Measurements from ENCODE around the gene OGN.
"Not testable (repeated sequence)": the region's sequence is repeated elsewhere in the genome, so short reads cannot be mapped to it uniquely, and the experiment has no call there.

OGN gene, protein sequence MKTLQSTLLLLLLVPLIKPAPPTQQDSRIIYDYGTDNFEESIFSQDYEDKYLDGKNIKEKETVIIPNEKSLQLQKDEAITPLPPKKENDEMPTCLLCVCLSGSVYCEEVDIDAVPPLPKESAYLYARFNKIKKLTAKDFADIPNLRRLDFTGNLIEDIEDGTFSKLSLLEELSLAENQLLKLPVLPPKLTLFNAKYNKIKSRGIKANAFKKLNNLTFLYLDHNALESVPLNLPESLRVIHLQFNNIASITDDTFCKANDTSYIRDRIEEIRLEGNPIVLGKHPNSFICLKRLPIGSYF

GRCh38 chr9:92404042-92404836, at the start of gene OGN:
TSS of gene OGN (minus strand) at chr9:92404578. CDS start at chr9:92403407, 1,171 bp downstream.
- H3K4me3 ChIP-seq (ENCODE audit: low read depth, low read length): no peak within 1 kb of the TSS

- no peak overlapping the region for H3K4me3 ChIP-seq (ENCODE audit: low read depth, low read length)
Observed at GRCh38 chr9:92446536-92446935, 42.2 kb upstream of the OGN start.

- H3K4me3 ChIP-seq (ENCODE audit: low read depth, low read length): no peak overlapping the region
Observed at GRCh38 chr9:92444841-92445240, 40.5 kb upstream of the OGN start.

GRCh38 chr9:92440751-92441046, 36.3 kb upstream of the OGN start:
- H3K4me3 ChIP-seq (ENCODE audit: low read depth, low read length): no peak overlapping the region

- H3K4me3 ChIP-seq (ENCODE audit: low read depth, low read length): no peak overlapping the region
Observed at GRCh38 chr9:92439921-92440750, 35.8 kb upstream of the OGN start.

GRCh38 chr9:92438900-92439526, 34.6 kb upstream of the OGN start:
- no peak overlapping the region for H3K4me3 ChIP-seq (ENCODE audit: low read depth, low read length)

DNA sequence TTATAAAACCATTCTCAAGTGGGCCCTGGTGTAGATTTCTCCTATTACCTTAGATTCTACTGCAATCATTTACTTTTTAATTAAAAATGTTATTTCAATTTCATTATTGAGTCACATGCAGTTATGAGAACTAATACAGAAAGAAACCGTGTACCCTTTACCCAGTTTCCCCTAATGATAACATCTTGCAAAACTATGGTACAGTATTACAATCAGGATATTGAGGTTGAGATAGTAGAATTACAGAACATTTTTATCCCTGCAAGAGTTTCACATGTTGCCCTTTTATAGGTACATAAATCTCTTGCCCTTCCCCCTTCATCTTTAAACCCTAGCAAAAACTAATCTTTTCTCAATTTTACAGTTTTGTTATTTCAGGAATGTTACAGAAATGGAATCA, 30.9 kb upstream of the OGN start:
- no peak overlapping the region for H3K4me3 ChIP-seq (ENCODE audit: low read depth, low read length)

DNA sequence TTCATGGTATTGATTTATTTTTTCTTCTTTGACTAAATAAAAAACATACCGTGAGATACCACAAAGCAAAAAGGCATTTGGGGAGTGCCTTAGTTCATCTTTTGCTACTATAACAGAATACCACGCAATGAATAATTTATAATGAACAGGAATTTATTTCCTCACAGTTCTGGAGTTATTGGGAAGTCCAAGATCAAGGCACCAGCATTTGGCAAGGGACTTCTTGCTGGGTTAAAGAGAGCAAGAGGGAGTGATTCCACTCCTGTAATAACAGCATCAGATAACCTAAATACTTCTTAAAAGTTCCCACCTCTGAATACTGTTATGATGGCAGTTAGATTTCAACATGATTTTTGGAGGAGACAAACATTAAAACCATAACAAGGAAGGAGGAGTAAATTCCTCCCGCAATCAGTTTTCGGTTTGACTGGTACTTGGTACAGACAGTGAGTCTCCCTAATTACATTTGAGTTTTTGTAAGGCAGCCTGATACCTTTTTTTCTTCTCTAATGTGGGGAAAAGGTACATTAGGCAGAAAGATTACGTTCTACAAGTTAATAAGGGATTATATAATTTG, 28.7 kb upstream of the OGN start:
- no peak overlapping the region for H3K4me3 ChIP-seq (ENCODE audit: low read depth, low read length)

DNA sequence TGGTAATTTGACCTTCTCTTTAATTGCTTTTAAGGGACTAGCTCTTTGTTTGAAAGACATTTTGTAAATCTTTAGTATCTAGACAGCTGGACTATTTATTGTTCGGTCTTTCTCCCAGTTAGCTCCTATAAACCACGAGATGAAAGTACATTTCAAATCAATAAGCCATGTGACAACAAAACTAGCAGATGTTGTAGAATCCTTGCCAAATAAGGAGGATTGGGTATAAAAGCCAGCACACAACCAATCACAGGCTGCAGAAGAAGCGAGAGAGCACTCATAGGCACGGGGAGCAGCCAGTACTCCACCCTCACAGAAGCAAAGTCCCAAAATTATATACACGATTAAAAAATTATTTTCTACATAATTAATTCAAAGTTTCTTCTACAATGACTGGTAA, 28.0 kb upstream of the OGN start:
- no peak overlapping the region for H3K4me3 ChIP-seq (ENCODE audit: low read depth, low read length)

DNA sequence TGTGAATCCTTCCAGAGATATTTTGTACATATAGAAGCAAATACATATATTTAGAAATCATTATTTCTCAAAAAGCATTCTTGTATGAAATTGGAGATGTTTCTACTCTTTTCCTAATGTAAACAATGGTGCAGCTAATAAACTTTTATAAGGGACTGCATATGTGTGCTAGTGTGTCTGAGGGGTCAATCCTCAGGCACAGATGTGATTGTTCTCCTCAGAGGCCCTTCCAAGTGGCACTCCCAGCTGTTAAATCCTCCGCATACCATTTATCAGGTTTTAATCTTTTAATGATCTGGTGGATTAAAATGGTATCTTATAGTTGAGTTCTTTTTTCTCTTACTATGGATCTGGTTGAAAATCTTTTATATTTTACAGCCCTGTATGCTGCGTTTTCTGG, 25.5 kb upstream of the OGN start:
- H3K4me3 ChIP-seq (ENCODE audit: low read depth, low read length): no peak overlapping the region

- H3K4me3 ChIP-seq (ENCODE audit: low read depth, low read length): no peak overlapping the region
Observed at GRCh38 chr9:92426501-92427145, 22.2 kb upstream of the OGN start.

GRCh38 chr9:92425474-92425873, 21.1 kb upstream of the OGN start:
- no peak overlapping the region for H3K4me3 ChIP-seq (ENCODE audit: low read depth, low read length)

GRCh38 chr9:92424340-92424739, 20.0 kb upstream of the OGN start, which contains the start of gene OMD:
TSS of gene OMD (minus strand) at chr9:92424471. CDS start at chr9:92417558, 6,913 bp downstream.
- no peak within 1 kb of the TSS for H3K4me3 ChIP-seq (ENCODE audit: low read depth, low read length)

GRCh38 chr9:92423612-92424011, 19.2 kb upstream of the OGN start:
- H3K4me3 ChIP-seq (ENCODE audit: low read depth, low read length): no peak overlapping the region

DNA sequence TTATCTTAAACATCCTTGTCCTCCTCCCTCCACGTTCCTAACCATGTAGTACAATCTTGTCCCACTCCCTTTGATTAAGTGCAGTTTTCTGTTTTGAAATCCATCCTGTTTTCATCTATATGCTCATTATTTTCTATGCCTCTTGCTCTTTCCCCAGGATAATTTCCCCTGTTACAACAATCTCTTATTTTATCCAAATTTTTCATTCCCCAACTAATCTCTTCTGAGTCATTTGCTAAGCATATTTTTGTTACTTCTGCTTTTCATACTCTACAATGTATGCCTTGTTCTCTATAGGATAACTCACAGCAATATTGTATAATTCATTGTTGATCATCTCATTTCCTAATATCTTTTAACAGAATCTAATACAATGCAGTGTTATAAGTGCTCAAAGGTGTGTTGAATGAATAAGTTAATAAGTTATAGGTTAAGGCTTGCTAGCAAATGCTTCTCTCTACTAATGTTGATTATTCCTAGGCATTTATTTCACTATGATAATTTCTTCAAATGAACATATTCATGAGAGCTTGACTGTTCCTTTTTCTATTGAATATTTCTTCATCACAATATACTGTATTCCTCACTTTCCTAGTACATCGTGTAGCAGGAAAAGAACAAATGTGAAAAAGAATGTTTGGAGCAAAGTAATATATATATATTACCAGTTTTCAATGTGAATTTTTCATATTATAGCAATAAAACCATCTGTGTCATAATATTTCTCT, 18.4 kb upstream of the OGN start:
- no peak overlapping the region for H3K4me3 ChIP-seq (ENCODE audit: low read depth, low read length)

- H3K4me3 ChIP-seq (ENCODE audit: low read depth, low read length): no peak overlapping the region
Observed at GRCh38 chr9:92414566-92414965, 10.2 kb upstream of the OGN start.

DNA sequence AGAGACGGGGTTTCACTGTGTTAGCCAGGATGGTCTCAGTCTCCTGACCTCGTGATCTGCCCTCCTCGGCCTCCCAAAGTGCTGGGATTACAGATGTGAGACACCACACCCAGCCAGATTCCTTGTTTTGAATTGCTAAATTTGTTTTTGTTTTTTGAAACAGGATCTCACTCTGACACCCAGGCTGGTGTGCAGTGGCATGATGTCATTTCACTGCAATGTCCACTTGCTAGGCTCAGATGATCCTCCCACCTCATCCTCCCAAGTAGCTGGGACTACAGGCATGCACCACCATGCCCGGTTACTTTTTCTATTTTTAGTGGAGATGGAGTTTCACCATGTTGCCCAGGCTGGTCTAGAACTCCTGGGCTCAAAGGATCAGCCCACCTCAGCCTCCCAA, 6.8 kb upstream of the OGN start:
- H3K4me3 ChIP-seq (ENCODE audit: low read depth, low read length): not testable (repeated sequence)

- H3K4me3 ChIP-seq (ENCODE audit: low read depth, low read length): no peak overlapping the region
Observed at GRCh38 chr9:92408747-92409478, 4.5 kb upstream of the OGN start.

DNA sequence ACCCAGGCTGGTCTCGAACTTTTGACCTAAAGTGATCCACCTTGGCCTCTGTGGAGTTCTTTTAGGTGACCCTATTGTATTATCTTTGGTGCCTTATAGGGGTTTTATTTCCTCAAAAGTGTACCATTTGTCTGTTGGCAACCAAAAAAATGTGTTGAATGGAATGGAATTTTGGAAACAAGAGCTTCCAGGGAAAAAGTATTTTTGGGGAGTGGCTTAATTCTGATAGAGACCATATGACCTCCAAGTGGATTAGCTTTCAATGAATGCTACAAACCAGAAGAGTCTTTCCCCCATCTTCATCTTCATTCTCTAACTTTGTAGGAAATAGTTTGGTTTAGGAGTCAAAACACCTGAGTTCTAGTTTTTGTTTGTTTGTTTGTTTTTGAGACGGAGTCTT, 3.4 kb upstream of the OGN start:
- H3K4me3 ChIP-seq (ENCODE audit: low read depth, low read length): no peak overlapping the region
